ENCODE data around the gene CASP2. TPM values are rescaled to one million over a fixed set of nuclear protein-coding genes. Genes with fewer than 3 reads are reported as not detected.

CASP2 gene
- total and polyA plus RNA-seq, 11 donors: 5.4 to 18.3 (median 11.8) TPM

DNA sequence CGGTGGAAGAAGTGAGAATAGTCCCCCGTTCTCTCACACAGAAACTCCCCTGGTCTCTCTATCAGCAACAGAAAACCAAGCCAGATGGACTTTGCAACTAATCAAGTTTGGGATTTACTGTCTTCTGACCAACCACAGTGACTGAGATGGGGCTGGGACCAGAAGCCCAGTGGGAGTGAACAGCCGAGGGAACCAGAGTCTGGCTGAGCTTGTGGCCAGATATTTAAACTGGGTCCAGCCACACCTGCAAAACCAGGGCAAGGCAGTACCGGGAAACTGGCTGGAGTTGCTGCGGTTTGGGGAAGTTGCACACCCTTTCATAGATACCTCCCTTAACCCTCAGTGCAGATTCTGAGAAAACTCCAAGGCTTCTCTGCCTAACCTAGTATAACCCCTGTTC lies 18.9 kb upstream of the CASP2 start:
- intact Hi-C loops (cut with DNase I): loop anchor here in 1 of 10 donors (10.0 kb wide), 1 partner anchor 106 kb away; no protein-coding TSS in a partner anchor
- TF ChIP-seq POLR2A (IDR thresholded peaks at IDR 0.05): no peak
- TF ChIP-seq, protein P1, sequence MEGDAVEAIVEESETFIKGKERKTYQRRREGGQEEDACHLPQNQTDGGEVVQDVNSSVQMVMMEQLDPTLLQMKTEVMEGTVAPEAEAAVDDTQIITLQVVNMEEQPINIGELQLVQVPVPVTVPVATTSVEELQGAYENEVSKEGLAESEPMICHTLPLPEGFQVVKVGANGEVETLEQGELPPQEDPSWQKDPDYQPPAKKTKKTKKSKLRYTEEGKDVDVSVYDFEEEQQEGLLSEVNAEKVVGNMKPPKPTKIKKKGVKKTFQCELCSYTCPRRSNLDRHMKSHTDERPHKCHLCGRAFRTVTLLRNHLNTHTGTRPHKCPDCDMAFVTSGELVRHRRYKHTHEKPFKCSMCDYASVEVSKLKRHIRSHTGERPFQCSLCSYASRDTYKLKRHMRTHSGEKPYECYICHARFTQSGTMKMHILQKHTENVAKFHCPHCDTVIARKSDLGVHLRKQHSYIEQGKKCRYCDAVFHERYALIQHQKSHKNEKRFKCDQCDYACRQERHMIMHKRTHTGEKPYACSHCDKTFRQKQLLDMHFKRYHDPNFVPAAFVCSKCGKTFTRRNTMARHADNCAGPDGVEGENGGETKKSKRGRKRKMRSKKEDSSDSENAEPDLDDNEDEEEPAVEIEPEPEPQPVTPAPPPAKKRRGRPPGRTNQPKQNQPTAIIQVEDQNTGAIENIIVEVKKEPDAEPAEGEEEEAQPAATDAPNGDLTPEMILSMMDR (IDR thresholded peaks at IDR 0.05): no peak
- H3K9me3 ChIP-seq: no peaks in the 10 kb centered on the region
- peaks cover under 1 to 19% (median 13%) of the 10 kb centered on the region in 12 donors for H3K4me1 ChIP-seq
- no peak overlapping the region for H3K27ac ChIP-seq
- ATAC-seq: no peak
- H3K4me3 ChIP-seq: no peak overlapping the region
- DNase-seq: no peak
- H3K36me3 ChIP-seq: peaks cover 0 to 71% (median 40%) of the 10 kb centered on the region in 9 donors
- 66 to 83% (median 73%) methylated on average over 5 of the region's 5 CpGs for WGBS, 4 donors
- H3K27me3 ChIP-seq: no peaks in the 10 kb centered on the region

DNA sequence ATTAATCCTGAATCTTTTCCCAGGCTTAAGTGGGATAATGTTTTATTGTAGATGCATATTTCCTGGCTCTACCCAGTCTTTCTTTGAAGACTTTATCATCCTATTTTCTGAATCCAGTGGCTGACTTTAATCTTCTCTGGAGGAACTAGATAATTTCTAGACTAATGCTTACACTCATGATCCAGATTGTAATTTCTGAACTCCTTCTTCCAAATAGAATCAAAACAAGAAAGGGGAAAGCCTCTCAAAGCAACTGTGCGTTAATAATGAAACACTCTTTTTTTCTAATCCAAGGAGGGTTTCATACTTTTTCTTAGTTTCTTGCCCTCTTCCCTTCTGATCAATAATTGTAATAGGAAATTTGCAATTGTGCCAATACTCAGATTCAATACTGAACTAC lies 16.9 kb upstream of the CASP2 start:
- ATAC-seq: no peak
- WGBS, 4 donors: 83 to 97% (median 89%) methylated on average over 1 of the region's 1 CpG
- Histone ChIP-seq H3K4me3 (no peak overlapping the region), H3K27ac (no peak overlapping the region), H3K4me1 (no peaks in the 10 kb centered on the region), H3K36me3 (peaks cover 0 to 62% (median 40%) of the 10 kb centered on the region in 9 donors), H3K9me3 (no peaks in the 10 kb centered on the region), H3K27me3 (no peaks in the 10 kb centered on the region)
- no peak for DNase-seq
- TF ChIP-seq, protein P1 (IDR thresholded peaks at IDR 0.05): no peak
- no peak for TF ChIP-seq POLR2A (IDR thresholded peaks at IDR 0.05)
- intact Hi-C loops (cut with DNase I): no loop called here

DNA sequence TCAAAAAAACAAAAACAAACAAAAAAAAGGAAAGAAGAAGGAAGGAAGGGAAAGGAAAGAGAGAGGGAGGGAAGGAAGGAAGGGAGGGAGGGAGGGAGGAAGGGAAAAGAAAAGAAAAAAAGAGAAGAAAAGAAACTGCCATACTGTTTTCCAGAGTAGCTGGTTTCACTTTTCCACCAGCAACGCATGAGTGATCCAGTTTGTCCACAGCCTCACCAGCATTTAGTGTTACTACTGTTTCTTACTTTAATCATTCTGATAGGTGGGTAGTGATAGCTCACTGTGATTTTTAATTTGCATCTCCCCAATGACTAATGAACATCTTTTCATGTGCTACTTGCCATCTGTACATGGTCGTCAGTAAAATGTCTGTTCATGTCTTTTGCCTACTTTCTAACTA lies 15.3 kb upstream of the CASP2 start:
- Histone ChIP-seq H3K4me1 (no peaks in the 10 kb centered on the region), H3K36me3 (peaks cover 0 to 46% (median 26%) of the 10 kb centered on the region in 9 donors), H3K27ac (no peak overlapping the region), H3K9me3 (no peaks in the 10 kb centered on the region), H3K4me3 (no peak overlapping the region), H3K27me3 (no peaks in the 10 kb centered on the region)
- 94 to 97% (median 95%) methylated on average over 2 of the region's 2 CpGs for WGBS, 4 donors
- TF ChIP-seq POLR2A (IDR thresholded peaks at IDR 0.05): no peak
- TF ChIP-seq, protein P1 (IDR thresholded peaks at IDR 0.05): no peak
- no peak for ATAC-seq
- intact Hi-C loops (cut with DNase I): no loop called here
- DNase-seq: no peak

DNA sequence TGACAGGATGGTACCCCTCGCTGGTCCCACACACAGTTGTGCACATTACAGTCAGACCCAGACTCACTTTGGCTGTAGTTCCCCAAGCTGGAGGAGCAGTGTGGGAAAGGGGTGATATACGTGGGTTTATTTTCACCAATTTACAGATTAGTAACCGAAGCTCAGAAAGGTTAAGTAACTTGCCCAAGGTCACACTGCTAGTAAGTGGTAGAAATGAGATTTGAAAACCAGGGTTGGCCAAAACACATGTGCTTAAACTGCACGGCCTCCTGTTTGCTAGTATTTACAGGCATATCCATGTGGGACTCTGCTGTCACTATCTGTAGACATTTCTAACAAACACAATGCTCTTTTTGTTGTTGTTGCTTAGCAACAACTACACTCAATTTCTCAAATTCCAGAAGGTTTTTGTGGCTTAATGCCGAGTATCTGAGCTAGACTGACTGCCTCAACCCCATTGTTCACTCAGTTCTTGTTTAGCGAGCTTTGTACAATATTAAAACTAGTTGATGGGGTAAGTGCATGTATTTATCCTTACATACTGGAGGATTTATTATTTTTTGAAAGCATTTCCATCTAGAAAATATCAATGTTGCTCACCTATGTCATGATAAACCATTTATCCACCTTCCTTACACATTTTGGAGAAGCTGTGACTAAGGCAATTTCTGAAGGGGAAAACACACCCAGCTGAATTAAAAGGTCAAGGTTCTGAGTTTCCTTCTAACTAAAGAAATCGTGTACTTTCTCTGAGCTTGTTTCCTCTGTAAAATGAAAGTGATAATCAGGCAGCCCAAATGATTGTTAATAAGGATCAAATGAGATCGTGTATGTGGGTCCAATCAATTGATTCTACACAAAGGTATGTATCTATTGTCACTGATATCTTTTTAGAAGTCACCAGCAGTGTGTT lies 8.7 kb upstream of the CASP2 start:
- Histone ChIP-seq H3K27ac (peak overlapping the region; percentile 35 to 81 (median 56)), H3K4me3 (peak overlapping the region in 6 of 12 donors; percentile 7 to 29 (median 19)), H3K27me3 (no peaks in the 10 kb centered on the region), H3K9me3 (no peaks in the 10 kb centered on the region), H3K36me3 (no peaks in the 10 kb centered on the region), H3K4me1 (peaks cover 0 to 38% (median 18%) of the 10 kb centered on the region in 12 donors)
- DNase-seq: no peak
- 46 to 57% (median 53%) methylated on average over 8 of the region's 8 CpGs for WGBS, 4 donors
- TF ChIP-seq, protein P1 (IDR thresholded peaks at IDR 0.05): no peak
- TF ChIP-seq POLR2A (IDR thresholded peaks at IDR 0.05): no peak
- ATAC-seq: peak; percentile 28 to 81 (median 62)
- intact Hi-C loops (cut with DNase I): loop anchor here in 2 of 10 donors (10.0 kb wide), 1 partner anchor 105 kb away; the partner anchor contains the start of gene ZYX (in 2 of the 2)

All from heart left ventricle (tissue), 16 donors.